Bronchial epithelial cell (primary cell): ENCODE measurements around the gene FARP2. TPM values are rescaled to one million over a fixed set of nuclear protein-coding genes. Genes with fewer than 3 reads are reported as not detected.
A peak's percentile ranks its signal among the peaks of the same experiment; 100 is the strongest.

Experiments used
- DNase-seq: peaks from one replicate; pipeline ENCODE4 v3.0.0-alpha.2; 2010; ENCODE audit warnings: low read depth
- FAIRE-seq: peaks from 2 replicates; lab custom pipeline; 2011; peaks lifted over from hg19 to GRCh38; lab: Jason Lieb, UNC
- H3K27me3 ChIP-seq: 2 replicates; pipeline ENCODE4 v1.5.1; 2011; ENCODE audit warnings: low read length; ENCODE audit not compliant: control insufficient read depth, insufficient read depth
- H3K36me3 ChIP-seq: 2 replicates; pipeline ENCODE4 v1.5.1; 2011; ENCODE audit warnings: low read length; ENCODE audit not compliant: control insufficient read depth, insufficient read depth
- H3K4me3 ChIP-seq: 2 replicates; pipeline ENCODE4 v1.5.1; 2011; ENCODE audit warnings: mild to moderate bottlenecking, low read depth, low read length, control low read depth
- CTCF ChIP-seq: IDR thresholded peaks from 2 replicates; pipeline ENCODE4 v1.5.1; 2011; ENCODE audit warnings: mild to moderate bottlenecking, moderate library complexity, low read length, control low read depth, inconsistent platforms; ENCODE audit not compliant: insufficient read depth, severe bottlenecking
- total RNA-seq: library from RNA; depleted of rRNA; stranded (reverse); fragments of >200 nt; gene quantifications from 2 replicates; pipeline ENCODE4 v1.2.1, GENCODE V29; 2014

Gene FARP2
- total RNA-seq, 1 donor from 2014 or later: 25.0 TPM

GRCh38 chr2:241511091-241511741 lies 155.1 kb downstream of the FARP2 start:
- no peaks in the 10 kb centered on the region for H3K27me3 ChIP-seq
- no peaks in the 10 kb centered on the region for H3K36me3 ChIP-seq
- TF ChIP-seq CTCF: no peak
- DNase-seq (no peak), FAIRE-seq (no peak)
- H3K4me3 ChIP-seq: no peak overlapping the region

- DNase-seq (no peak), FAIRE-seq (no peak)
- Histone ChIP-seq H3K36me3 (no peaks in the 10 kb centered on the region), H3K27me3 (no peaks in the 10 kb centered on the region), H3K4me3 (no peak overlapping the region)
- no peak for TF ChIP-seq CTCF
These were observed 158.5 kb downstream of the FARP2 start for GRCh38 chr2:241514553-241514952.

GRCh38 chr2:241514986-241515737 lies 159.1 kb downstream of the FARP2 start:
- Histone ChIP-seq H3K4me3 (no peak overlapping the region), H3K36me3 (no peaks in the 10 kb centered on the region), H3K27me3 (no peaks in the 10 kb centered on the region)
- FAIRE-seq (no peak), DNase-seq (no peak)
- TF ChIP-seq CTCF: no peak

GRCh38 chr2:241516520-241516965 lies 160.5 kb downstream of the FARP2 start:
- H3K4me3 ChIP-seq: no peak overlapping the region
- no peak for DNase-seq
- peak; percentile 96 for FAIRE-seq
- H3K27me3 ChIP-seq: no peaks in the 10 kb centered on the region
- TF ChIP-seq CTCF: no peak
- no peaks in the 10 kb centered on the region for H3K36me3 ChIP-seq

- Histone ChIP-seq H3K36me3 (no peaks in the 10 kb centered on the region), H3K4me3 (no peak overlapping the region), H3K27me3 (no peaks in the 10 kb centered on the region)
- FAIRE-seq (peak; percentile 77), DNase-seq (no peak)
- no peak for TF ChIP-seq CTCF
These were observed 161.2 kb downstream of the FARP2 start for GRCh38 chr2:241517297-241517696.
